Activated T-helper 1 cell treated with anti-CD3 and anti-CD28 coated beads, Interleukin-12 subunit alpha, Interleukin-12 subunit beta, Interleukin-2, Interleukin-4 antibody, amounts not matched to agents 30 ng/mL and 10 ng/mL and 1 ng/mL, durations not matched to agents 14 hours and 24 hours and 36 hours (primary cell): ENCODE measurements around the gene SCFD2. TPM values are rescaled to one million over a fixed set of nuclear protein-coding genes. Genes with fewer than 3 reads are reported as not detected.
"Not testable (repeated sequence)": the region's sequence is repeated elsewhere in the genome, so short reads cannot be mapped to it uniquely, and the experiment has no call there.

ENCODE experiments used
- DNase-seq: peaks from one replicate; pipeline ENCODE4 v3.0.0; 2021; ENCODE audit warnings: low spot score
- H3K27ac Mint-ChIP-seq: one replicate; pipeline ENCODE4 v1.8.0; 2021; ENCODE audit warnings: mild to moderate bottlenecking, mixed read lengths
- H3K27me3 Mint-ChIP-seq: one replicate; pipeline ENCODE4 v1.8.0; 2022; ENCODE audit warnings: mild to moderate bottlenecking, moderate library complexity, mixed read lengths; ENCODE audit not compliant: insufficient read depth
- H3K36me3 Mint-ChIP-seq: one replicate; pipeline ENCODE4 v1.8.0; 2021; ENCODE audit warnings: low read depth, mixed read lengths
- H3K4me1 Mint-ChIP-seq: one replicate; pipeline ENCODE4 v1.8.0; 2021; ENCODE audit warnings: low read depth, mixed read lengths
- H3K4me3 Mint-ChIP-seq: one replicate; pipeline ENCODE4 v1.8.0; 2021; ENCODE audit warnings: mild to moderate bottlenecking, moderate library complexity, mixed read lengths
- H3K9me3 Mint-ChIP-seq: one replicate; pipeline ENCODE4 v1.8.0; 2021; ENCODE audit warnings: mixed read lengths
- intact Hi-C: fragments of 100-400 bp; cut with micrococcal nuclease; formaldehyde crosslinking; loops from one replicate; pipeline ENCODE4 v1.15.1; 2024
- total RNA-seq: library from RNA; stranded (reverse); gene quantifications from 2 replicates; pipeline ENCODE4 v1.2.3, GENCODE V29; 2022

The SCFD2 gene
- total RNA-seq, 1 donor from 2014 or later, result 40.5 TPM

DNA sequence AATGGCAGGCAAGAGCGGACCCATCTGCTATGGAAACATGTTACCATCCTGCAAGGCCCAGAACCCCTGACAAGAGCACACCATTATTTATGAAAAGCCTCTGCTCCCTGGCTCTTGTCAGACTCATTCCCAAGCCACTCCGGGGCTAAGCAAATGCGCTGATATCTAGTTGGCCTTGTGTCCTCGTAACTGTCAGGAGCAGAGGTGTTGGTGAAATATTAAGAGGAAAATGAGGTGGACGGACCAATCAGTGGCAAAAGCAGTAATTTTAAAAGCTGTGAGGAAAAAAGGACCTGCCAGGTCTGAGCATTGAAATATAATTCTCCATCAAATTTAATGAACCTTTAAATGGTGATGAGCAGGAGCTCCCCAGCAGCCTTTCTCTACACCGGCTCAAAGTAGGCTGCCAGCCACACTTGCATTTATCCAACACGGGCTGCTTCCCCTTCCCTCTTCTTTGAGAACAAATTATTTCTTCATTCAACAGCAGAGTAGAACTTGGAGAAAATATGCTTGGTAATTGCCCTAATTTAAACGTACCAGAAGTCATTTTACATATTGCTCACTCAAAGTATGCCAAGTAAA lies 289.4 kb downstream of the SCFD2 start:
- H3K27me3 Mint-ChIP-seq, result no peaks in the 10 kb centered on the region
- intact Hi-C loops, result no loop called here

DNA sequence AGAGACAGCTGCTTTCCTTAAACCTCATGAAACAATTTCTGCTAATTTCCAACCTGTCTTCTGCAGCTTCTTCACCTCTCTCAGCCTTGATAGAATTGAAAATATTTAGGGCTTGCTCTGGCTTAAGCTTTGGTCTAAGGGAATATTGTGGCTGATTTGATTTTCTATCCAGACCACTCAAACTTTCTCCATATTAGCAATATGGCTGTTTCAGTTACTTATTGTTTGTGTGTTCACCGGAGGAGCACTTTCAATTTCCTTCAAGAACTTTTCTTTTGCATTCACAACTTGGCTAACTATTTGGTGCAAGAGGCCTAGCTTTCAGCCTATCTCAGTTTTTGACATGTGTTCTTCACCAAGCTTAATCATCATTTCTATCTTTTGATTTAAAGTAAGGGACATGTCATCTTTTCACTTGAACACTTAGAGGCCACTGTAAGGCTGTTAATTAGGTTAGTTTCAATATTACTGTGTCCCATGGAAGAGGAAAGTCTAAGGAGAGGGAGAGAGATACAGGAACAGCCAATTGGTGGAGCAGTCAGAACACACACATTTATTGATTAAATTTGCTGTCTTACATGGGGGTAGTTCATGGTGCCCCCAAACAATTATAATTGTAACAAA lies 290.6 kb downstream of the SCFD2 start:
- H3K27ac Mint-ChIP-seq, result peak overlapping the region; percentile 55
- H3K4me1 Mint-ChIP-seq, result peaks cover 8% of the 10 kb centered on the region
- H3K27me3 Mint-ChIP-seq, result no peaks in the 10 kb centered on the region
- intact Hi-C loops, result no loop called here
- no peaks in the 10 kb centered on the region for H3K36me3 Mint-ChIP-seq
- no peak for DNase-seq
- no peak overlapping the region for H3K4me3 Mint-ChIP-seq
- H3K9me3 Mint-ChIP-seq, result peaks cover 3% of the 10 kb centered on the region

More for the DNA sequence above, 289.4 kb downstream of the SCFD2 start:
- H3K27ac Mint-ChIP-seq, result no peak overlapping the region
- H3K36me3 Mint-ChIP-seq, result no peaks in the 10 kb centered on the region
- peaks cover 8% of the 10 kb centered on the region for H3K4me1 Mint-ChIP-seq
- no peak overlapping the region for H3K4me3 Mint-ChIP-seq
- H3K9me3 Mint-ChIP-seq, result no peaks in the 10 kb centered on the region
- no peak for DNase-seq

DNA sequence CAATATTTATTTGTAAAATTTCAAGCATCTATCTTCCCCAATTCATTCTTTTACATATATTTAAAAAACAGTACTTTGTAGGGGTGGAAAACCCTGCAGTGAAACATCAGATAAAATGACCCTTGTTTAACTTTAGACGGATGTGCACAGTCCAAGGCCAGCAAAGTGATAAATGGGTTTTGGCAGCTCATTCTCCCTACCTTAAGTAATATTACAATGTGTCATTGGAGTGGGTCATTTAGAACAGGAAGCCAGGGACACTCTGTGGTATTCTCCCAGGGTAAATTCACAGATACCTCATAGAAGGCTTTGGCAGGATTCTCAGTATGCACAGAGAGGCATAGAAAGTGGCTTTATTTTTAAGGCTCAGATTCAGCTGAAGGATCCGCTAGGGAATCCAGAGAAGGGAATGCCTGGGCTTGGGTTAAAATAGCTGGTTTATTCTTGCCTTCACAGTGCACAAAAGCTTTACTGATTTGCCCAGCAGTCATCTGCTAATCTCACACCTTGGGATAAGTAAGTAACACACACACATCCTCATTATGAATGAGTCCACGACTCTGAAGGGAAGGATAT lies 297.0 kb downstream of the SCFD2 start:
- no peak for DNase-seq
- no peaks in the 10 kb centered on the region for H3K27me3 Mint-ChIP-seq
- H3K9me3 Mint-ChIP-seq, result peaks cover 24% of the 10 kb centered on the region
- H3K36me3 Mint-ChIP-seq, result peaks cover 4% of the 10 kb centered on the region
- intact Hi-C loops, result no loop called here
- no peak overlapping the region for H3K4me3 Mint-ChIP-seq
- H3K27ac Mint-ChIP-seq, result no peak overlapping the region
- no peaks in the 10 kb centered on the region for H3K4me1 Mint-ChIP-seq

DNA sequence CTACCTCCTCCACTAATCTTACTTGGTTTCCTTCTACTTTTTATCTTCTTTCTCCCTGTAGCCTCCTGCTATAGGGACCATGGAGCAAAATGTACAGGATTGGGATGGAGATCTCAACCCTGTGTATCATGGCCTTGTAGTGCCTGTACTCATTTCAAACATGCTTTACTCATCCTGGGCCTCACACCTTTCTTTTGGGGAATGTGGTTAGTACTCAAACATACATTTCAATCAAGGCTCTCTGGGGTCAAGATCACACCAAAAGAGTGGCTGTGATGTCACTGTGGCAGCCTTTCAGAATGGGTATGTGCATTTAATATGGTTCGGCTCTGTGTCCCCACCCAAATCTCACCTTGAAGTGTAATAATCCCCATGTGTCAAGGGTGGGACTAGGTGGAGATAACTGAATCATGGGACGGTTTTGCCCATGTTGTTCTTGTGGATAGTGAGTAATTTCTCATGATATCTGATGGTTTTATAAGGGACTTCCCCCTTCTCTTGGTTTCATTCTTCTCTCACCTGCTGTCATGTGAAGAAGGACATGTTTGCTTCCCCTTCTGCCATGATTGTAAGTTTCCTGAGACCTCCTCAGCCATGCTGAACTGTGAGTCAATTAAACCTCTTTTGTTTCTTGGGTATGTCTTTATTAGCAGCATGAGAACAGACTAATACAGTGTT lies 298.6 kb downstream of the SCFD2 start:
- no peak overlapping the region for H3K4me3 Mint-ChIP-seq
- H3K36me3 Mint-ChIP-seq, result peaks cover 4% of the 10 kb centered on the region
- peaks cover 24% of the 10 kb centered on the region for H3K9me3 Mint-ChIP-seq
- H3K27me3 Mint-ChIP-seq, result no peaks in the 10 kb centered on the region
- no peaks in the 10 kb centered on the region for H3K4me1 Mint-ChIP-seq
- no peak for DNase-seq
- no peak overlapping the region for H3K27ac Mint-ChIP-seq
- intact Hi-C loops, result loop anchor here (1.0 kb wide), 1 partner anchor 34 kb away; no protein-coding TSS in a partner anchor

DNA sequence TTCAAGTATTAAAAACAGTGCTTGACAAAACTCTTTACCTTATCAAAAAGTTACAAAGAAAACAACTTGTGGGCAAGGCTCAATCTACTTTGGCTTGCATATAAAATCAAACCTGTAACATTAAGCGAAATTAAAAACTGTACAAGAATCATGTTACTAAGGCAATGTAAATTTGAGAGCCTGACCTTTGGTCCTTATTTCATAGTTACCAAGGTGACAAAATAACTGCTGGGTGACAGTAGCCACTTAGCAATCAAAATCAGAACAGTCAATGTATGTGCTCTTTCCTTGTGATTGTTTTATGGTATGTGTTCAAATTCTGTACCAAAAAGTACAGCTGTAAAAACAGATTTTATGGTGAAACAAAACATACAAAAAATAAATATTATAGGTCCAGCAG lies 299.7 kb downstream of the SCFD2 start:
- H3K27me3 Mint-ChIP-seq, result no peaks in the 10 kb centered on the region
- no peak overlapping the region for H3K4me3 Mint-ChIP-seq
- no peaks in the 10 kb centered on the region for H3K4me1 Mint-ChIP-seq
- peaks cover 4% of the 10 kb centered on the region for H3K36me3 Mint-ChIP-seq
- intact Hi-C loops, result no loop called here
- no peak overlapping the region for H3K27ac Mint-ChIP-seq
- no peak for DNase-seq
- peaks cover 24% of the 10 kb centered on the region for H3K9me3 Mint-ChIP-seq

DNA sequence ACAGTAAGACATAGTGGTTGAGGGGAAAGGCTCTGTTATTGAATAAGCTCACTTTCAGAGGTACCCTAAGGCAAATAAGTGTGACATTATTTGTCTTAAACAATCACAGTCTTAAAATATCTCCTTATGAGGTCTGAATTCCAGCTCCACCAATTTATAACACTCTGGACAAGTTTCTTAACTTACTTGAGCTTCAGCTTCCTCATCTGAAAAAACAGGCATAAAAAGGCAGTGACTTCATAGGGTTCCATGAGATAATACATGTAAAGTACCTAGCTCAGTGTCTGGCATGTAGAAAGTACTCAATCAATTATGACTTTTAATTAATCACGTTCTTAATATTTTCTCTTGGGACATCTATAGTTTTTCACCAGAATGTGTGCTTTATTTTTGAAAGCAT lies 301.3 kb downstream of the SCFD2 start:
- Mint-ChIP-seq H3K4me1 (no peaks in the 10 kb centered on the region), H3K27ac (no peak overlapping the region), H3K27me3 (no peaks in the 10 kb centered on the region), H3K9me3 (peaks cover 22% of the 10 kb centered on the region), H3K4me3 (no peak overlapping the region), H3K36me3 (peaks cover 4% of the 10 kb centered on the region)
- no peak for DNase-seq
- intact Hi-C loops, result no loop called here

DNA sequence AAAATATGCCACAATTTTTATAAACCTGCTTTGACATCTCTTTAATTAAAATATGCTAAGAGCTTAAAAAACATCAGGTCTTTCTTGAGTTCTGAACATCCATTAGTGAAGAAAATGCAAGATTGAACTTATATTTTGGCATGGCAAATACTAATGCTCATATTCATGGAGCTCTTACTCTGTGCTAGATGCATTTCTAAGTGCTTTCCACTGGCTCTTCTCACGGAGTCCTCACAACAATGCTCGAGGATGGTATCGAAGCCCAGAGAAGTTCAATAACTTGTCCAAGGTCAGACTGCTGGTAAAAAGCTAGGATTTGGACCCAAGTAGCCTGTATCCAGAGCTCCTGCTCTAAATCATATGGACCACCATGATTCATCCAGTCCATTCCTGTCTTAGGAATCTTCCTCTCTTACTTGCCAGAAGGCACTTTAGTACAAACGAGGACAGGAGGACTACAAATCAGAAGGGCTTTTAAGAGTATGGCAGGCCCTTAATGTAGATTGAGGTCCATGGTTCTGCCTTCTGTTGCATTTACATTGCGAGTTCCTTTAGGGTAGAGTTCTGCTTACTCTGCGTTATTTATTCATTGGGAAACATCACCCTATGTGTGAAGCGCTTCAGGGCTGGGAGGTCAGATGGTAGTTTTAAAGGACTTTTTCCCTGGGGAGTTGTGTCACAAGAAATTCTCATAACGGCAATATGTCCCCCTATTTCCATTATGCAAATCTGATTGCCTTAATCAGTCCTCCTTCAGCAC lies 304.6 kb downstream of the SCFD2 start:
- Mint-ChIP-seq H3K9me3 (peaks cover 4% of the 10 kb centered on the region), H3K27me3 (no peaks in the 10 kb centered on the region), H3K4me3 (no peak overlapping the region), H3K36me3 (peaks cover 2% of the 10 kb centered on the region), H3K4me1 (no peaks in the 10 kb centered on the region), H3K27ac (no peak overlapping the region)
- no peak for DNase-seq
- intact Hi-C loops, result no loop called here

DNA sequence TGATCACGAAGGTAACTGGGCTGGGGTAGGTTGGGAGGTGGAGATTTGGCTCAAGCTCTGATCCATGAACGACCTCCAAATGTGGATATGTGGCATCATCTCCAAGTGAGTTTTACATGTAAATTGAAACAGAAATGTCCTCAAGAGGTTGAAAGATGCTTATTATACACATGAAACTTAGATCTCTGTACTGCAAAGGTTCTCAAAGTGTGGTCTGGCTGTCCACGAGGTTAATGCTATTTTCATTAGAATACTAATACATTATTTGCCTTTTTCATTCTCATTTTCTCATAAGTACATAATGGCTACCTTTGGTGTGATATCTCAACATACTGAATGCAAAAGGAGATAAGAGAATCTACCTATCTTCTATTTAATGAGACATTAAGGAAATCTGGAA lies 305.6 kb downstream of the SCFD2 start:
- peaks cover 2% of the 10 kb centered on the region for H3K36me3 Mint-ChIP-seq
- no peak for DNase-seq
- H3K4me1 Mint-ChIP-seq, result no peaks in the 10 kb centered on the region
- intact Hi-C loops, result no loop called here
- no peak overlapping the region for H3K27ac Mint-ChIP-seq
- peaks cover 4% of the 10 kb centered on the region for H3K9me3 Mint-ChIP-seq
- H3K27me3 Mint-ChIP-seq, result no peaks in the 10 kb centered on the region
- H3K4me3 Mint-ChIP-seq, result no peak overlapping the region

DNA sequence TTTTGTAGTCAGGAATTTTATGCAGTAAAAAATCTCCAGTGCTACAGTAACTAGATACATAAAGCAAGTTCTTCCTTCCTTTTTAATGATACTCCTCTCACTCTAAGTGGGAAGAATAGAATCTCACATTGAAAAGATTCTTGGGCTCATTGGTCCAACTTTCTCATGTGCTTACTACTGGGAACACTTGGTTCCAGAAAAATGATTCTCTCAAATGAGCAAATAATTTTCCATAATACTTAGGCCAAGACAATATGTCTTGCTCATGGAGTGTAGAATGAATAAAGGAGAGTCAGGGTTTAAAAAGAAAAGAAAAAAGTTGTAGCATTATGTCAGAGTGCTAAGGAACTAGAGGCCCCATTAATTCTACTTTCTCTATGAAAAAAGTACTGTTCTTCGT lies 306.0 kb downstream of the SCFD2 start:
- Mint-ChIP-seq H3K27me3 (no peaks in the 10 kb centered on the region), H3K4me1 (no peaks in the 10 kb centered on the region), H3K9me3 (peaks cover 4% of the 10 kb centered on the region), H3K4me3 (no peak overlapping the region), H3K36me3 (peaks cover 2% of the 10 kb centered on the region), H3K27ac (no peak overlapping the region)
- intact Hi-C loops, result no loop called here
- no peak for DNase-seq

DNA sequence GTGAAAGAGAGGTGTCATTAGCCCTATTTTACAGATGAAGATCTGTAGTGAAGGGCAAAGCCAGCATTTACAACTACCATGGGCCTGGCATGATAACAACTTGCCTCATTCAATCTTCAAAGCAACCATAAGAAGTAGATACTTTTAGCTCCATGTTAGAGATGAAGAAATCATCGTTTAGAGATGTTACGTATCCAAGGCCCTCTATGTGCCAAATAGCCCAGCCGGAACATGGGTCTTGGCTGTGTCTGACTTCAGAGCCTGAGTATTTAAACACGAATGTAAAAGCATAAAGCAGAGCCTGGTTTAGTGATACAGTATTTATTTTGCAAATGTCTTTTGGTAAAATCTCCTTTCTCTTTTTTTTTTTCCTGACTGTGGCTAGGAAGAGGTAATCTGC lies 306.6 kb downstream of the SCFD2 start:
- Mint-ChIP-seq H3K4me3 (no peak overlapping the region), H3K4me1 (no peaks in the 10 kb centered on the region), H3K27ac (no peak overlapping the region), H3K27me3 (no peaks in the 10 kb centered on the region), H3K9me3 (peaks cover 4% of the 10 kb centered on the region), H3K36me3 (peaks cover 2% of the 10 kb centered on the region)
- intact Hi-C loops, result no loop called here
- no peak for DNase-seq

DNA sequence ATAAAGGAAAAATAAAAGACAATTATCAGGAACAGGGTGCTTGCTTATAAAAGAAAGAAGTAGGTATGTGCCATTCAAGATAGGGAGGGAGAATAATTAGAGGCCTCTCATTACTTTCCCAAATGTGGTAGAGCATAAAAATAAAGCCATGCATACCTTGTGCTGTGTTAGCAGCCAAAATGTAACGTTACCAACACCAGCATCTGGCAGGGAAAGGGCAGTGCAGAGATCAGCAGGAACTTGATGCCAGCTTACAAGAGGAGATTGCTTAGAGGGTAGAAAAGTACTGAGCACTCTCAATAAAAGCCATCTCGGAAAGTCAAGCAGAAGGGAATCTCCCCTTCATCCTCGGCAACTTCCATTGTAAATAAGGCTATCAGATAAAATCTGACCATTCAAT lies 308.2 kb downstream of the SCFD2 start:
- Mint-ChIP-seq H3K9me3 (peaks cover 4% of the 10 kb centered on the region), H3K4me3 (no peak overlapping the region), H3K4me1 (no peaks in the 10 kb centered on the region), H3K27ac (no peak overlapping the region), H3K27me3 (no peaks in the 10 kb centered on the region), H3K36me3 (peaks cover 2% of the 10 kb centered on the region)
- no peak for DNase-seq
- intact Hi-C loops, result no loop called here

DNA sequence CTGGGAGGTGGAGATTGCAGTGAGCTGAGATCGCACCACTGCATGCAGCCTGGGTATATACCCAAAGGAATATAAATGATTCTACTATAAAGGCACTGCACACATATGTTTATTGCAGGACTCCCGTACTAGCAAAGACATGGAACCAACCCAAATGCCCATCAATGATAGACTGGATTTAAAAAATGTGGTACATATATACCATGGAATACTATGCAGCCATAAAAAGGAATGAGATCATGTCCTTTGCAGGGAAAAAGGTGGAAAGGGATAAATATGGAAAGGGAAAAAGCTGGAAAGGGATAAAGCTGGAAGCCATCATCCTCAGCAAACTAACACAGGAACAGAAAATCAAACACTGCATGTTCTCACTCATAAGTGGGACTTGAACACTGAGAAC lies 308.8 kb downstream of the SCFD2 start:
- intact Hi-C loops, DNase-seq, H3K27ac Mint-ChIP-seq, H3K9me3 Mint-ChIP-seq, H3K4me3 Mint-ChIP-seq, H3K4me1 Mint-ChIP-seq, H3K36me3 Mint-ChIP-seq, H3K27me3 Mint-ChIP-seq: not testable (repeated sequence)
